Measurements from ENCODE around the gene CYP24A1. TPM values are rescaled to one million over a fixed set of nuclear protein-coding genes. Genes with fewer than 3 reads are reported as not detected.

The CYP24A1 gene
- total and polyA plus RNA-seq, 2 of the 13 experiments (the other 11 are each of a cell fraction or from before 2014, with no cell fraction given): 9.4 to 32.7 TPM

- TF ChIP-seq MED13 (CRISPR knock-in tag; IDR thresholded peaks at IDR 0.05): peak; percentile 67; the same call in 1 of the 2 replicates
- no peak for TF ChIP-seq KIAA2018 (CRISPR knock-in tag; IDR thresholded peaks at IDR 0.05; ENCODE audit: borderline replicate concordance)
- no peak for TF ChIP-seq KAT2B (IDR thresholded peaks at IDR 0.05; ENCODE audit: borderline replicate concordance, low read depth, low read length)
- TF ChIP-seq ZNF207 (IDR thresholded peaks at IDR 0.05; ENCODE audit: borderline replicate concordance): no peak
- TF ChIP-seq RAD51 (IDR thresholded peaks at IDR 0.05; ENCODE audit: borderline replicate concordance): no peak
- TF ChIP-seq ZNF230 (CRISPR knock-in tag; IDR thresholded peaks at IDR 0.05): peak; percentile 90; the same call in 1 of the 2 replicates
- TF ChIP-seq KAT8 (CRISPR knock-in tag; IDR thresholded peaks at IDR 0.05): peak; percentile 84
- TF ChIP-seq ARNT2 (CRISPR knock-in tag; IDR thresholded peaks at IDR 0.05; ENCODE audit: low read depth): peak; percentile 77
- peak; percentile 69; the same call in 1 of the 2 replicates for TF ChIP-seq ZFP1 (CRISPR knock-in tag; IDR thresholded peaks at IDR 0.05)
- TF ChIP-seq AHDC1 (CRISPR knock-in tag; IDR thresholded peaks at IDR 0.05; ENCODE audit: borderline replicate concordance): peak; percentile 95; the same call in 1 of the 2 replicates
- TF ChIP-seq NFYC (CRISPR knock-in tag; IDR thresholded peaks at IDR 0.05): peak; percentile 58; the same call in 1 of the 2 replicates
- TF ChIP-seq CERS6 (CRISPR knock-in tag; IDR thresholded peaks at IDR 0.05): no peak
- TF ChIP-seq HOXA9 (CRISPR knock-in tag; IDR thresholded peaks at IDR 0.05; ENCODE audit: borderline replicate concordance): no peak
- peak; percentile 96 for TF ChIP-seq ZNF781 (CRISPR knock-in tag; IDR thresholded peaks at IDR 0.05; ENCODE audit: borderline replicate concordance, not compliant biosample characterization)
Measured at GRCh38 chr20:54107600-54108325, 66.0 kb downstream of the CYP24A1 start (continued).
